Fibroblast of lung (primary cell): Measurements from ENCODE around the gene NOVA2.

Experiments used
- EZH2 ChIP-seq: IDR thresholded peaks from 2 replicates; pipeline ENCODE4 v1.5.1; 2012; ENCODE audit warnings: low read length, control low read depth, mild to moderate bottlenecking; ENCODE audit errors: missing control alignments
- TF ChIP-seq, protein P1 (sequence below), 2 donors: IDR thresholded peaks in 1 of 2; conservative IDR thresholded peaks in 1 of 2; 1 replicate in 1 of 2; 2 replicates in 1 of 2; pipeline ENCODE4 v1.5.1; 2011 to 2012; ENCODE audit warnings: low read length in 2 of 2, control low read depth in 1 of 2, inconsistent platforms in 1 of 2, low read depth in 1 of 2, mild to moderate bottlenecking in 1 of 2

DNA sequence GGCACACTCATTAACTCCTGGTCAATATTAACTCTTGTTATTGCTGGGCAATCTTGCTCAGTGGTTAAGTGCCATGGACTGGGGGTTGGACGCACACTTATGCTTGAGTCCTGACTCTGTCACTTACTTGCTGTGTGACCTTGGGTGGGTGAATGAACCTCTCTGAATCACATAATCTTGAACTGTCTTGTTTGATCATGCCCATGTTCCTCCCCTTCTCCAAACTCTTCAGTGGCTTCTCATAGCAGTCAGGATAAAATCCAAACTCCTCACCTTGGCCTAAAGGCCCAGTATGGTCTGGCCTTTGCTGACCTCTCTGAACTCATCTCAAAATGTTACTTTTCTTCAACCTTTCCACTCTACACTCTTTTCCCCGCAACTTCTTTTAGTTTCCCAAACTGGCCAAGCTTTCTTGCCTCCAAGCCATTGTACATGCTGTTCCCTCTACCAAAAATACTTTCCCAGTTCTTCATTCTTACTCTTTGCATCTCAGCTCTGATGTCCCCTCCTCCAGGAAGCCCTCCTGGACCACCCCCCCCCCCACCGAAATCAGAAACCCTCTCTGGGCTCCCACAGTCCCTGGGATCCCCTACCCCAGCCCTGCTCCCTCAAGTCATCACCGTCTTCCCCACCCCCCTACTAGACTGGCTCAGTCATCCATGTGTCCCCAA is 73.6 kb downstream of the NOVA2 start:
- TF ChIP-seq, protein P1, sequence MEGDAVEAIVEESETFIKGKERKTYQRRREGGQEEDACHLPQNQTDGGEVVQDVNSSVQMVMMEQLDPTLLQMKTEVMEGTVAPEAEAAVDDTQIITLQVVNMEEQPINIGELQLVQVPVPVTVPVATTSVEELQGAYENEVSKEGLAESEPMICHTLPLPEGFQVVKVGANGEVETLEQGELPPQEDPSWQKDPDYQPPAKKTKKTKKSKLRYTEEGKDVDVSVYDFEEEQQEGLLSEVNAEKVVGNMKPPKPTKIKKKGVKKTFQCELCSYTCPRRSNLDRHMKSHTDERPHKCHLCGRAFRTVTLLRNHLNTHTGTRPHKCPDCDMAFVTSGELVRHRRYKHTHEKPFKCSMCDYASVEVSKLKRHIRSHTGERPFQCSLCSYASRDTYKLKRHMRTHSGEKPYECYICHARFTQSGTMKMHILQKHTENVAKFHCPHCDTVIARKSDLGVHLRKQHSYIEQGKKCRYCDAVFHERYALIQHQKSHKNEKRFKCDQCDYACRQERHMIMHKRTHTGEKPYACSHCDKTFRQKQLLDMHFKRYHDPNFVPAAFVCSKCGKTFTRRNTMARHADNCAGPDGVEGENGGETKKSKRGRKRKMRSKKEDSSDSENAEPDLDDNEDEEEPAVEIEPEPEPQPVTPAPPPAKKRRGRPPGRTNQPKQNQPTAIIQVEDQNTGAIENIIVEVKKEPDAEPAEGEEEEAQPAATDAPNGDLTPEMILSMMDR (conservative IDR thresholded peaks at IDR 0.05 in 1 of 2, IDR thresholded peaks at IDR 0.05 in 1 of 2; ENCODE audit: low read depth in 1 of 2, low read length in 2 of 2): no peak
- no peak for TF ChIP-seq EZH2
